ENCODE data around the gene SLC7A7. TPM values are rescaled to one million over a fixed set of nuclear protein-coding genes. Genes with fewer than 3 reads are reported as not detected.

Gene SLC7A7
- total and polyA plus RNA-seq, 2 of the 13 experiments (the other 11 are each of a cell fraction or from before 2014, with no cell fraction given) = 0.13 to 0.63 TPM

DNA sequence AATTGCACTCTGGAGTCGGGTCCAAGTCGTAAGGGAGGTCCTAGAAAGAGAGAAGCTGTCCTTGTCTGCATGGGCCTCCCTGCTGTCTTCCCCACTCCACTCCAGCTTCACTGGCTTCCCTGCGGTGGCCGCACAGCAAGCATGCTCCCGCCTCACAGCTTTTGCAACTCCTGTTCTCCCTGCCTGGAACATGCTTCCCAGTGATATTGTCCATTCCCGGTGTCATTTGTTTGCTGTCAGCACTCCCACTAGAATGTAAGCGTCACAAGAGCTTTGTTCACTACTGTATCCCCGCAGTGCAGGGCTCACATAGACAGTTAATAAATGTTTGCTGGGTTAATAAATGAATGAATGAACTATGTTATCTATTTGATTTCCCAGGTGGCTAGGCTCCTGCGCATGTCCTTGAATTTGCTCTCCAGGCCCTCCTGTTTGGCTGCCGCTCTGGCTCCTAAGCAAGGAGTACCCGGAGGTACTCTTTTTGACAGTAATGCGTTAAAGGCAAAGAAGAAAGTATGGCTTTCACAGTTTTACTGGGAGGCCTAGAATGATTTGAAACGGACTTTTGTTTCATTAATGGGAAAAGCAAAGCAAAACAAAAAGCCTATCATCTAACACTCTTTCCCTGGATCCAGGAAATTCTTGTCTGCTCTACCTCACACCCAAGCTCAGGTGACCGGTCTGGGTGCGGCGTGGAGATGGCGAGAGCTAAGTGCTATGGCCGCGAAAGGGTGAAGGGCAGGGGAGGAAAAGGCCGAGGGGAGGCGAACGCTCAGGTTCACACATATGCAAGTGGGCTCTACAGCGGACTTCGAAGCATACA, 6.2 kb upstream of the SLC7A7 start:
- DNase-seq (ENCODE audit: low spot score) (peak; percentile 84), ATAC-seq (peak; percentile 50), FAIRE-seq (peak; percentile 18)
- CTCF ChIA-PET (ENCODE audit: low intra/inter-chr PET ratio, low total read pairs) = interaction anchor here (1.0 to 6.1 kb wide), 3 partner anchors 32 to 264 kb away, joined by 4 to 141 read pairs (median 20); no protein-coding TSS in a partner anchor
- POLR2A ChIA-PET = interaction anchor here (0.6 to 3.5 kb wide), 11 partner anchors 9 to 232 kb away, joined by 3 to 29 read pairs (median 6); partner anchors contain the start of genes DAD1, LRP10, MMP14 and OXA1L
- Histone ChIP-seq H3K4me1 (ENCODE audit: insufficient read depth, low read length) (peaks cover 67% of the 10 kb centered on the region), H3K4me2 (ENCODE audit: low read depth, low read length) (peak overlapping the region; percentile 60), H3K9ac (ENCODE audit: insufficient read depth, low read depth, low read length) (no peak overlapping the region), H3K27ac (ENCODE audit: extremely low read length, insufficient read depth, low read length) (no peak overlapping the region), H3K27me3 (ENCODE audit: control insufficient read depth in 1 of 2, insufficient read depth in 2 of 2, low read length in 2 of 2) (0 out of 5 replicates have a peak, but pooled peaks cover 0 to 3% of the 10 kb centered on the region in 2 experiments), H3K79me2 (ENCODE audit: insufficient read depth, low read length) (no peaks in the 10 kb centered on the region), H3K9me3 (ENCODE audit: low read length) (no peaks in the 10 kb centered on the region), H3K4me3 (replicated peaks in 1 of 3; ENCODE audit: insufficient read depth in 1 of 3, low read depth in 2 of 3, low read length in 3 of 3) (peak overlapping the region in 2 of 3 experiments; percentile 0 to 30; a peak in 2 of 6 replicates), H2AFZ (ENCODE audit: low read length) (peak overlapping the region; percentile 10), H4K20me1 (ENCODE audit: insufficient read depth, low read length) (no peaks in the 10 kb centered on the region), H3K36me3 (replicated peaks in 1 of 2; ENCODE audit: control insufficient read depth in 1 of 2, insufficient read depth in 2 of 2, low read length in 2 of 2) (no peaks in the 10 kb centered on the region)
- BruUV-seq (replicated peaks) = no TSS peak
- whole genome bisulfite sequencing (ENCODE audit: low lambda C conversion rate) = 30% methylated on average over 24 of the region's 24 CpGs
- intact Hi-C loops (cut with micrococcal nuclease; ENCODE audit: unreplicated experiment) (loop anchor here (1.0 to 2.0 kb wide), 2 partner anchors 79 to 265 kb away; no protein-coding TSS in a partner anchor), in situ Hi-C loops (cut with HindIII; ENCODE audit: extremely low pct_ligation_motif_present, low pct_unique_long_range_greater_than_20kb) (loop anchor here (5.0 kb wide), 1 partner anchor 81 kb away; no protein-coding TSS in a partner anchor)
- TF ChIP-seq CBX2 (IDR thresholded peaks at IDR 0.05; ENCODE audit: low read depth, low read length) = no peak
- no peak for TF ChIP-seq CBX2 (CRISPR knock-in tag; IDR thresholded peaks at IDR 0.05; ENCODE audit: low read depth)
- TF ChIP-seq YY1 (IDR thresholded peaks at IDR 0.05; ENCODE audit: insufficient read depth, insufficient replicate concordance, low read depth, low read length) = peak; percentile 13
- peak; percentile 86; the same call in 1 of the 2 replicates for TF ChIP-seq ZNF253 (CRISPR knock-in tag; IDR thresholded peaks at IDR 0.05; ENCODE audit: borderline replicate concordance)
- TF ChIP-seq, protein P1, sequence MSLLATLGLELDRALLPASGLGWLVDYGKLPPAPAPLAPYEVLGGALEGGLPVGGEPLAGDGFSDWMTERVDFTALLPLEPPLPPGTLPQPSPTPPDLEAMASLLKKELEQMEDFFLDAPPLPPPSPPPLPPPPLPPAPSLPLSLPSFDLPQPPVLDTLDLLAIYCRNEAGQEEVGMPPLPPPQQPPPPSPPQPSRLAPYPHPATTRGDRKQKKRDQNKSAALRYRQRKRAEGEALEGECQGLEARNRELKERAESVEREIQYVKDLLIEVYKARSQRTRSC (CRISPR knock-in tag; IDR thresholded peaks at IDR 0.05; ENCODE audit: low read depth) = 0 out of 2 replicates have a peak, but pooled peaks have one; percentile 44
- TF ChIP-seq ZNF564 (CRISPR knock-in tag; IDR thresholded peaks at IDR 0.05) = peak; percentile 54; the same call in 1 of the 2 replicates
- TF ChIP-seq ZSCAN30 (CRISPR knock-in tag; IDR thresholded peaks at IDR 0.05) = no peak
- TF ChIP-seq ZNF770 (CRISPR knock-in tag; IDR thresholded peaks at IDR 0.05) = no peak
- TF ChIP-seq NONO (IDR thresholded peaks at IDR 0.05) = no peak
- TF ChIP-seq NONO (CRISPR knock-in tag; conservative IDR thresholded peaks at IDR 0.05) = no peak
- TF ChIP-seq ZNF704 (CRISPR knock-in tag; IDR thresholded peaks at IDR 0.05; ENCODE audit: borderline replicate concordance) = no peak; the same call in 1 of the 2 replicates
- TF ChIP-seq PATZ1 (CRISPR knock-in tag; IDR thresholded peaks at IDR 0.05) = peak; percentile 64
- TF ChIP-seq ZNF703 (CRISPR knock-in tag; IDR thresholded peaks at IDR 0.05; ENCODE audit: borderline replicate concordance) = no peak
- no peak; the same call in 1 of the 2 replicates for TF ChIP-seq ZNF746 (CRISPR knock-in tag; IDR thresholded peaks at IDR 0.05)
- TF ChIP-seq FOXA3 (CRISPR knock-in tag; IDR thresholded peaks at IDR 0.05) = peak; percentile 69
- TF ChIP-seq MIXL1 (CRISPR knock-in tag; IDR thresholded peaks at IDR 0.05) = peak; percentile 79
- TF ChIP-seq ZSCAN20 (CRISPR knock-in tag; IDR thresholded peaks at IDR 0.05; ENCODE audit: borderline replicate concordance) = no peak

Data from HepG2 (cell line).